GM10266 (cell line): ENCODE measurements around the gene SGSM2.

Experiments used
- DNase-seq: peaks from one replicate; pipeline ENCODE4 v3.0.0; 2012; ENCODE audit errors: extremely low spot score
- CTCF ChIP-seq: IDR thresholded peaks from 2 replicates; pipeline ENCODE4 v1.5.1; 2012; ENCODE audit warnings: mild to moderate bottlenecking, low read depth; ENCODE audit not compliant: control insufficient read depth, insufficient read depth; ENCODE audit errors: missing control alignments

SGSM2 gene

GRCh38 chr17:2375406-2375805 is 38.1 kb downstream of the SGSM2 start:
- TF ChIP-seq CTCF = no peak

GRCh38 chr17:2376107-2376506 is 38.8 kb downstream of the SGSM2 start:
- TF ChIP-seq CTCF = no peak
- DNase-seq = no peak

More at GRCh38 chr17:2375406-2375805, 38.1 kb downstream of the SGSM2 start:
- DNase-seq = no peak

DNA sequence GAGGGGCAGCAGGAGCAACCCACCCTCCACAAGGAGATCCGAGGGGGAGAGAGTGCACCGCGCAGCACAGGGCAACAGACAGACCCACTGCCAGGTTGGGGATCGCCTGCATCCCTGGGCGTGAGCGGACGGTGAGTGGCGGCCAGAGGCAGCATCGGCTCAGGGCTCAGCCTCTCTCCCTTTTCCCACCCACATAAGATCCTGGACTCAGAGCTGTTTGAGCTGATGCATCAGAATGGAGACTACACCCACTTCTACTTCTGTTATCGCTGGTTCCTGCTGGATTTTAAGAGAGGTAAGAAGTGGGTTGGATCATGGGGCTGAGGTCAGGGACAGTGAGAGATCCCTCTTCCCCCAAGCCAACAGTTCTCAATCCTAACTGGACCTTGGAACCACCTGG is 40.4 kb downstream of the SGSM2 start:
- no peak for DNase-seq
- no peak for TF ChIP-seq CTCF

DNA sequence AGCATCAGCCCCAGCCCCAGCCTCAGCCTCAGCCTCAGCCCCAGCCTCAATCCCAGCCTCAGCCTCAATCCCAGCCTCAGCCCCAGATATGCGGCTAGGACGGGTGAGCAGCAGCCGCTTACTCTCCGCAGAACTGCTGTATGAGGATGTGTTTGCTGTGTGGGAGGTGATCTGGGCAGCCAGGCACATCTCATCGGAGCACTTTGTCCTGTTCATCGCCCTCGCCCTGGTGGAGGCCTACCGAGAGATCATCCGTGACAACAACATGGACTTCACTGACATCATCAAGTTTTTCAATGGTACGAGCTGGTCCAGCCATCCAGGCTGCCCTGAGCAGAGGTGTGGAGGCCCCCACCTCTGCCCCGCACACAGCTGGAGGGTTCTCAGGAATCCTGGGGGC is 41.6 kb downstream of the SGSM2 start:
- DNase-seq = no peak
- no peak for TF ChIP-seq CTCF

- TF ChIP-seq CTCF = no peak
- no peak for DNase-seq
Observed at GRCh38 chr17:2379489-2380225, 42.4 kb downstream of the SGSM2 start.

DNA sequence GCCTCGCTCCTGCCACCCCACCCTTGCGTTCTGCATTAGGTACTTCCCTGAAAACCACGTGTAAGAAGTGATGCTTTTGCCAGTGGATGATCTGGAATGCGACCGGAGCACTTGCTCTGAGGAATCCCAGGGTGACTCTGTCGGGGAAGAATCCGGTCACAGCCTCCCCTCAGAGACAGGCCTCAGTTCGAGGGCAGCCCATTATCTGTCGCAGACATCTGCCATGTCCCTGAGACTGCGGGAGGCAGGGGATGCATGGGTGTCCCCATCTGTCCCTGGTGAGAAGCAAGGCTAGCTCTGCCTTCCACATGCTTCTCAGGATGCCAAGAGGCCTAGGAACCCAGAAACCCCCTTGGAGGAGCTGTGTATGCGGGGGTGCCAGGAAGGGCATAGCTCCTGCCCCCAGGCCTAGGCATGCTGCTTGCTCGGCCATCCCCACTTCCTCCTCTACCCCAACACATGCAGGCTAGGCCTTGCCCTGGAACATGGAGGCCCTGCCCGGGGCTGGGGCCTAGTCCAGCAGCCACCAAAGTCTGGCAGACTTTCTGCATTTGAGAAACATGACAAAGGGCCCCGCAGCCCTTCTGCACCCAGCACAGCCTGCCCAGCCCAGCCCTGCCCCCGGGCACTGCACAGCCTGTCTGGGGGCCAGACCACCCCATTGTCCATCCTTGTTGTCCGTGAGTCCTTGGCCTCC is 43.1 kb downstream of the SGSM2 start:
- TF ChIP-seq CTCF = no peak
- DNase-seq = no peak
